IPS-18c (cell line): ENCODE data around the gene METAP1D.
"Not testable (repeated sequence)": the region's sequence is repeated elsewhere in the genome, so short reads cannot be mapped to it uniquely, and the experiment has no call there.

Experiments
- H3K4me3 ChIP-seq: 2 replicates; pipeline ENCODE4 v1.7.0; 2013; ENCODE audit warnings: low read depth, mild to moderate bottlenecking, low read length, moderate library complexity; ENCODE audit not compliant: insufficient read depth
- H3K9me3 ChIP-seq: one replicate; pipeline ENCODE4 v1.6.1; 2013; ENCODE audit warnings: mild to moderate bottlenecking, low read length, moderate library complexity; ENCODE audit not compliant: control insufficient read depth, insufficient read depth

Gene METAP1D

GRCh38 chr2:172101821-172102390 lies 102.2 kb downstream of the METAP1D start:
- Histone ChIP-seq H3K4me3 (peak overlapping the region; percentile 56), H3K9me3 (no peaks in the 10 kb centered on the region)

- H3K9me3 ChIP-seq, result no peaks in the 10 kb centered on the region
- H3K4me3 ChIP-seq, result peak within 1 kb of the TSS; percentile 56
Measured at GRCh38 chr2:172102391-172103359, 102.9 kb downstream of the METAP1D start, which contains the start of gene DLX2. Gene DLX2, minus strand, starts transcription at chr2:172102900. Its CDS starts 362 bp downstream, at chr2:172102538.

- Histone ChIP-seq H3K4me3 (0 out of 2 replicates have a peak overlapping the region, but pooled peaks have one; percentile 56), H3K9me3 (no peaks in the 10 kb centered on the region)
Measured at GRCh38 chr2:172103471-172104272, 103.9 kb downstream of the METAP1D start.

GRCh38 chr2:172105471-172106107 lies 105.8 kb downstream of the METAP1D start:
- peak overlapping the region; percentile 30; the same call in 1 of the 2 replicates for H3K4me3 ChIP-seq
- peaks cover 2% of the 10 kb centered on the region for H3K9me3 ChIP-seq

GRCh38 chr2:172106108-172106961 lies 106.6 kb downstream of the METAP1D start:
- peaks cover 2% of the 10 kb centered on the region for H3K9me3 ChIP-seq
- H3K4me3 ChIP-seq, result peak overlapping the region; percentile 30

- Histone ChIP-seq H3K4me3 (no peak overlapping the region), H3K9me3 (peaks cover 2% of the 10 kb centered on the region)
Measured at GRCh38 chr2:172107690-172108586, 108.2 kb downstream of the METAP1D start.

GRCh38 chr2:172108587-172108930 lies 108.8 kb downstream of the METAP1D start:
- H3K9me3 ChIP-seq, result peaks cover 2% of the 10 kb centered on the region
- H3K4me3 ChIP-seq, result no peak overlapping the region

- Histone ChIP-seq H3K9me3 (peaks cover 2% of the 10 kb centered on the region), H3K4me3 (peak overlapping the region; percentile 36)
Measured at GRCh38 chr2:172109256-172109987, 109.7 kb downstream of the METAP1D start.

- peak overlapping the region; percentile 36 for H3K4me3 ChIP-seq
- H3K9me3 ChIP-seq, result peaks cover 2% of the 10 kb centered on the region
Measured at GRCh38 chr2:172109988-172110811, 110.4 kb downstream of the METAP1D start.

GRCh38 chr2:172113617-172114016 lies 113.9 kb downstream of the METAP1D start:
- Histone ChIP-seq H3K9me3 (peaks cover 2% of the 10 kb centered on the region), H3K4me3 (no peak overlapping the region)

- H3K4me3 ChIP-seq, H3K9me3 ChIP-seq: not testable (repeated sequence)
Measured at GRCh38 chr2:172114176-172114575, 114.4 kb downstream of the METAP1D start.

GRCh38 chr2:172114579-172114978 lies 114.8 kb downstream of the METAP1D start:
- no peak overlapping the region for H3K4me3 ChIP-seq

GRCh38 chr2:172116107-172116506 lies 116.4 kb downstream of the METAP1D start:
- Histone ChIP-seq H3K9me3 (no peaks in the 10 kb centered on the region), H3K4me3 (no peak overlapping the region)

More at GRCh38 chr2:172114579-172114978, 114.8 kb downstream of the METAP1D start:
- H3K9me3 ChIP-seq, result peaks cover 2% of the 10 kb centered on the region

GRCh38 chr2:172119089-172119488 lies 119.3 kb downstream of the METAP1D start:
- H3K9me3 ChIP-seq, result no peaks in the 10 kb centered on the region

More at GRCh38 chr2:172119089-172119488, 119.3 kb downstream of the METAP1D start:
- H3K4me3 ChIP-seq, result no peak overlapping the region
